ENCODE results near the gene COL18A1.
"Not testable (repeated sequence)": the region's sequence is repeated elsewhere in the genome, so short reads cannot be mapped to it uniquely, and the experiment has no call there.

Gene COL18A1

GRCh38 chr21:45527151-45527999 is 122.4 kb downstream of the COL18A1 start:
- DNase-seq, result not testable (repeated sequence)

GRCh38 chr21:45528028-45528705 is 123.2 kb downstream of the COL18A1 start:
- DNase-seq, result no peak

GRCh38 chr21:45528981-45529784 is 124.2 kb downstream of the COL18A1 start:
- DNase-seq, result no peak

GRCh38 chr21:45529785-45530422 is 124.9 kb downstream of the COL18A1 start:
- DNase-seq, result no peak

- no peak for DNase-seq
Observed at GRCh38 chr21:45530423-45531113, 125.6 kb downstream of the COL18A1 start.

DNA sequence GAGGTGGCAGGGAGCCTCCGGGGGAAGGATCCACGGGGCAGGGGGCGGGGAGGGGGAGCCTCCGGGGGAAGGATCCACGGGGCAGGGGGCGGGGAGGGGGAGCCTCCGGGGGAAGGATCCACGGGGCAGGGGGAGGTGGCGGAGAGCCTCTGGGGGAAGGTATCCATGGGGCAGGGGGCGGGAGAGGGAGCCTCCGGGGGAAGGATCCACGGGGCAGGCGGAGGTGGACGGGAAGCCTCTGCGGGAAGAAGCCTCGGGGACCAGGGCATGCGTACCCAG is 126.1 kb downstream of the COL18A1 start:
- DNase-seq, result not testable (repeated sequence)

GRCh38 chr21:45531393-45532215 is 126.6 kb downstream of the COL18A1 start:
- DNase-seq, result no peak

DNA sequence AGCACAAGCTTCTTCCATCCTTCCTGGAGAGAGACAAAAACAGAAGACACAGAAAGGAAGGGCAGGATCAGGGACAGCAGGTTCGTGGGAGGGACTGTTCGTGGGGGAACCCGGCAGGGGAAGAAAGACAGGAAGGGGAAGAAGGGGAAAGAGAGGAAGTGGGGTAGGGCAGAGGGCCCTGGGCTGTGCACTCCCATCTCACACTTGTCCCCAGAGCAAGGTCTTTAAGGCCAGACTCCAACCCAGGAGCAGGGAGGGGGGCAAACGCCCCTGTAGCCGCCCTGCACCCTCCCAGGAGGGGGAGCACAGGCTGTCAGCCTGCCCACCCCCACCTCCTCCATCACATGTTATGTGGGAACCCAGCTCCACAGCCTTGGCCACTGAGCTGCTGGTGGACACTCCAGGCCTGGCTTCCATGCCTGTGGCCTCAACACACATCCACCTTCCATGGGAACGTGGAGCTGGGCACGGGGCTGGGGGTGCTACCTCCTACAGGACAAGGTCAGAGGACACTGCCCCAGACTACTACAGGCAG is 127.9 kb downstream of the COL18A1 start:
- DNase-seq, result no peak

GRCh38 chr21:45533361-45533845 is 128.4 kb downstream of the COL18A1 start:
- DNase-seq, result no peak

DNA sequence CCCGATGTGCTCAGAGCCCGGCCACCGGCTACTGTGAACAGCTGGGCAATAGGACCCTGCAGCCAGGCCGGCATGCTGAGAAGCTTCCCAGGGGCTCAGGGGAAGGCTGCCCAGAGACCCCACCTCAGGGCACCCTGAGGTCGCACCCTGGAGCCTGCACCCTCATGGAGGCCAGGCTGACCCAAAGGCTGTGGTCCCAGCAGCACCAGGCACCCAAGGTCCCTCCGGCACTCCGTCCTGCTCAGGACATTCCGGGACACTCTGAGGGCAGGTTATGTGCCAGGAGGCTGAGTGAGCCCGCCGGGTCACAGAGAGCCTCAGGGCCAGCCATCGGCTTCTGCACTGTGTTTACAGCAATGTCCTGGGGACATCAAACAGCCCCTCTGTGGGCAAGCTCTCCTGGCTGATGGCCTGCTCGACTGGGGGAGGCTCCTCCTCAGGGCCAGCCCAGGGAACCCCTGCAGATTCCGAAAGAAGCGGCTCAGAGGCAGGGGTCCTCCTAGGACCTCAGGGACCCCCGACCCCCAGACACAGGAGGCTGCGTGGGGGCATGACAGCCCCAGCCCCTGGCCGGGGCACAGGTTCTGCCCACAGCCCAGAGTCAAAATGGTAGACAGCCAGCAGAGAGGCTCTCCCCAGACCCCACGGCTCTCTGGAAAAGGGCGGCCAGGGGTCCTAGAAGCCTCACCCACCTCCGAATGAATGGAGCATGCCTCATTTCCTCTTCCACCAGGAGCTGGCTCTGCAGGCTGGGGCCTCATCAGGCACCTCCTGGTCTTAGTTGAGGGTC is 129.1 kb downstream of the COL18A1 start:
- no peak for DNase-seq

DNA sequence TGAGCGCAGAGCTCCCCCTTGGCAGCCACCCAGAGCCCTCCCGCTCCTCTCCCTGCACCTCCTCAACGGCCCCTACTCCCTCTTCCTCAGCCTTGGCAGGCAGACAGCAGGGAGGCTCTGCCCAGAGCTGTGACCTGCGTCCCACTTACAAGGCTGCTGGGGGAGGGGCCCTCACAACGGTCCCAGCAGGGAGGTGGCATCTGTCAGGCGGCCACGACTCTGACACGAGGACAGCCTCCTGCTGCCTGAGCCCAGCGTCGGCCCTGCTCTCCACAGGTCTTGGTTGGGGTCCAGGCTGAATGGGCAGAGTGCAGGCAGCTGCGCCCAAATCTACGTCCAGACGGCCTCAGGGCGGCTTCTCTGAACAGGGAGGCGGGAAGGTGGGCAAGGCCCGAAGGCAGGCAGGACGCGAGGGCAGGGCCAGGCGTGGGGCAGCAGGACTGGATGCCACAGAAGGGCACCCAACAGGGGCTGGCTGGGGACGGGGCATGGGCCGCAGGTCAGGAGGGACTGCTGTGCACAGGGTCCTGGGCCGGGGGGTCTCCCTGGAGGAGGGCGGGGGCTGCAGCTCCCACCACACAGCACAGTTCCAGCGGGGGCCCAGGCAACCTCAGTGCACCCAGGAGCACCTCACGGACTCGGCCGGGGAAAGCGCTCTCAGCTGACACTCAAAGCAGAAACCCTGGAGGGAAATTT is 129.8 kb downstream of the COL18A1 start:
- no peak for DNase-seq

DNA sequence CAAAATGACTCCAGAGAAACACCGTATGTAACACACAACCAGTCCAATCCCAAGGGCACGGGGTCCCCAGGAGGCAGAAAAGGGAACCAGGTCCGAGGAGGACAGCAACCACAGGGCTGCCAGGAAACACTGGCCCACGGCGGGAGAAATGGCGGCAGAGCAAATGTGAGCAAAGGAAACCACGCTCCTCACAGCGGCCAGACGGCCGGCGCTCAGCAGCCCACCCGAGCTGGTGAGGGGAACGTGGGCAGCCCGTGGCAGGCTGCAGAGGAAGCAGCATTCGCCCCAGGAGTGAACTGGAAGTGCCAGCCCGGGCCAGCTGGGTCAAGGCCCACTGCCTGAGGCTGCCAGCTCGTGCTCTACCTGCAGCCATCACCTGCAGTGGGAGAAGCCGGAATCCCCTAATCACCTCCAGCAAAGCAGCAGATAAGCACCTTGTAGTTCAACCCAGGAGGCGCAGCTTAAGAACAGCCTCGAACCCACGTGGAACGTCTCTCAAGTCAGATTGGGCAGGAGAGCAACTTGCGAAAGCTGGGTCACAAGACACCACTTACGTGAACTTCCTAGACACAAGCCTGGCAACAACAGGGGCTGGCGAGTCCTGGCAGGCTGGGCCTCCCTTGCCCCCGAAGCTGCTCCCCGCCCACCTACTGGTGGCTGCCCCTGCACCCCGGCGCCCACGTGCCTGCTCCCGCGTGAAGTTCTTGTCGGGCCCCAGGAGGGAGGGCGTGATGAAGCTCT is 130.5 kb downstream of the COL18A1 start:
- DNase-seq, result no peak

- DNase-seq, result no peak
Observed at GRCh38 chr21:45536301-45537081, 131.5 kb downstream of the COL18A1 start.

DNA sequence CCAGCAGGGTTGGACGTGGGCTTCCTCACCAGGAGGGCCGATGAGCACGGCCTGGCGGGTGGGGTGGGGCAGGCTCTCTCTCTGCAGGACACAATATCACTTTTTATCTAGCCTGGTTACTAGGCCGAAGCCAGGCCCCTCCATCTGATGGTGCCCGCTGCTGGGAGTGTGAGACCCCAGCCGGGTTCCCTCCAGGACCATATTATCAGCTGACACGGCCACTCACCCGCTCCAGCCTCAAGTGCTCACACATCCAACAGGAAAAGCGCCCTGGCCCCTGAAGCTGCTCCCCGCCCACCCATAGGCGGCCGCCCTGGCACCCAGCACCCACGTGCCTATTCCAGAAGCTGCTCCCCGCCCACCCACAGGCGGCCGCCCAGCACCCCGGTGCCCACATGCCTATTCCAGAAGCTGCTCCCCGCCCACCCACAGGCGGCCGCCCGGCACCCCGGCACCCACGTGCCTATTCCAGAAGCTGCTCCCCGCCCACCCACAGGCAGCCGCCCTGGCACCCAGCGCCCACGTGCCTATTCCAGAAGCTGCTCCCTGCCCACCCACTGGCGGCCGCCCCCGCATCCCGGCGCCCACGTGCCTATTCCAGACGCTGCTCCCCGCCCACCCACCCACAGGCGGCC is 132.3 kb downstream of the COL18A1 start:
- no peak for DNase-seq

DNA sequence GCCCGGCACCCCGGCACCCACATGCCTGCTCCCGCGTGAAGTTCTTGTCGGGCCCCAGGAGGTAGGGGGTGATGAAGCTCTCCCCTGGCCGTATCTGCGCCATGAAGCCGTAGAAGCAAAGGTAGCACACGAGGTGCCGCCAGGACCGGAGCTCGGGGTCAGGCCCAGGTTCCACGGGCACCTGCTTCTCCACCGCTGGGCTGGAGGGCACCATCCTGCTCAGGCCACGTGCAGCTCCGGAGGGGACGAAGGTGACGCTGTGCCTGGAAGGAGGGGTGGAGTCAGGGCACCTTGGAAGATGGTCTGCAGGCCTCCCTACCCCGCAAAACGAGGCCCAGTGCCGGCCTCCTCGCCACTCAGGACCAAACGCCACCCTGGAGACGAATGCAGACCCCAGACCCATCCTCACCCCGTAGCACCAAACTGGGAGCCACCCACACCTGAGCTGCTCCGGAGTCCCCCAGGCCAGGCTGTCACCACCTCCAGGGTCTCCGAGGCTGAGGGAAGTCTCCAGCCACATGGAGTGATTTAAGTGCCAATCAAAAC is 132.9 kb downstream of the COL18A1 start:
- DNase-seq, result no peak

DNA sequence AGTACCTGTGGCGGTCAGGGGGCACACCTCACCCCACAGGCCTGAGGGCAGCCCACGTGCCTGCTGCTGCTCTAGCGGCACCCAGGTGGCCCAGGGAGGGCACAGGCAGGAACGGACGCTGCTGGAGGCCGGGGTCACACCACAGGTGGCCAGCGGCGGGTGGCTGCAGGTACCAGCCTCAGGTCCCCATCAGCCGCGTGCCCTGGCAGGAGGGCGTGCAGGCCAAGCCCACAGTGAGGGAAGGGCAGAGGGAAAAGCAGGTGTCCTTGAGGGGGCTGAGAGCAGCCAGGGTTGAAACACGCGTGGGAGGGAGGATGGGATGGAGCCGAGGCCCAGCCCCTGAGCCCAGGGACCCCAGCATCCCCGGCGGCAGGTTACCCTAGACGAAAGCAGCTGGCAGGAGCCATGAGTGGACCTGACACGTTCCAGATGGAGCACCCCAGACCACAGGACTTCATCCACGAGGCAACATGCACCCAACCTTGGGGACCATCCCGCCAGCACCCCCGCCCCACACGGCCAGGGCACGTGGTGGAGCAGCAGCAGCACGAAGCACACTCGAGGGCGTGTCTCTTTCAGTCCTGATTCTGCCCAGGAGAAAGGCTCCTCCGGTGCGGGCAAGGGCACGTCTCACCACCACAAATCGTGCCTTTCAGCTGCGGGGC is 133.5 kb downstream of the COL18A1 start:
- DNase-seq, result no peak
